ENCODE data around the gene TP53RK. TPM values are rescaled to one million over a fixed set of nuclear protein-coding genes. Genes with fewer than 3 reads are reported as not detected.

Gene TP53RK
- polyA plus RNA-seq, 1 of the 3 experiments (the other 2 are of a cell fraction): 5.5 TPM

- no peaks in the 10 kb centered on the region for H3K9me2 ChIP-seq
- H3F3A ChIP-seq (replicated peaks; ENCODE audit: insufficient read depth): no peaks in the 10 kb centered on the region
- no peak overlapping the region for H3K27ac ChIP-seq (ENCODE audit: low read depth in 2 of 2, low read length in 1 of 2)
- ChIA-PET CTCF (no interaction called here), POLR2A (no interaction called here)
- H3K79me2 ChIP-seq (ENCODE audit: insufficient read depth): no peaks in the 10 kb centered on the region
- no peak overlapping the region for H3K4me3 ChIP-seq (ENCODE audit: low read depth in 2 of 2, low read length in 1 of 2)
- no peaks in the 10 kb centered on the region for H4K20me1 ChIP-seq (ENCODE audit: insufficient read depth)
- no peaks in the 10 kb centered on the region for H3K4me1 ChIP-seq (ENCODE audit: control insufficient read depth in 1 of 2, insufficient read depth in 2 of 2, low read depth in 1 of 2, low read length in 1 of 2)
- no peak overlapping the region for H3K9ac ChIP-seq
- H3K4me2 ChIP-seq: no peak overlapping the region
- no peaks in the 10 kb centered on the region for H3K9me3 ChIP-seq
- H3K27me3 ChIP-seq (ENCODE audit: insufficient read depth): no peaks in the 10 kb centered on the region
- 7% methylated on average over 1 of the region's 4 CpGs for WGBS (ENCODE audit: low lambda C conversion rate)
- H2AFZ ChIP-seq (ENCODE audit: low read depth): no peak overlapping the region
- peaks cover 0 to 4% of the 10 kb centered on the region in 2 experiments for H3K36me3 ChIP-seq (replicated peaks in 1 of 2; ENCODE audit: control insufficient read depth in 1 of 2, insufficient read depth in 2 of 2, low read length in 1 of 2)
- TF ChIP-seq NFIC (IDR thresholded peaks at IDR 0.05; ENCODE audit: borderline replicate concordance): no peak
- TF ChIP-seq, protein P1, sequence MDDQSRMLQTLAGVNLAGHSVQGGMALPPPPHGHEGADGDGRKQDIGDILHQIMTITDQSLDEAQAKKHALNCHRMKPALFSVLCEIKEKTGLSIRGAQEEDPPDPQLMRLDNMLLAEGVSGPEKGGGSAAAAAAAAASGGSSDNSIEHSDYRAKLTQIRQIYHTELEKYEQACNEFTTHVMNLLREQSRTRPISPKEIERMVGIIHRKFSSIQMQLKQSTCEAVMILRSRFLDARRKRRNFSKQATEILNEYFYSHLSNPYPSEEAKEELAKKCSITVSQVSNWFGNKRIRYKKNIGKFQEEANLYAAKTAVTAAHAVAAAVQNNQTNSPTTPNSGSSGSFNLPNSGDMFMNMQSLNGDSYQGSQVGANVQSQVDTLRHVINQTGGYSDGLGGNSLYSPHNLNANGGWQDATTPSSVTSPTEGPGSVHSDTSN (IDR thresholded peaks at IDR 0.05): peak; percentile 27; the same call in 1 of the 2 replicates
- no peak for DNase-seq
Observed at GRCh38 chr20:46731770-46732169, 42.5 kb upstream of the TP53RK start.

- no peaks in the 10 kb centered on the region for H3K27me3 ChIP-seq (ENCODE audit: insufficient read depth)
- no peak overlapping the region for H3K27ac ChIP-seq (ENCODE audit: low read depth in 2 of 2, low read length in 1 of 2)
- POLR2A ChIA-PET: no interaction called here
- H2AFZ ChIP-seq (ENCODE audit: low read depth): no peak overlapping the region
- H3K9me2 ChIP-seq: no peaks in the 10 kb centered on the region
- no peak for DNase-seq
- no peaks in the 10 kb centered on the region for H3K9me3 ChIP-seq
- H3F3A ChIP-seq (replicated peaks; ENCODE audit: insufficient read depth): no peaks in the 10 kb centered on the region
- CTCF ChIA-PET: interaction anchor here (1.0 to 2.1 kb wide), 3 partner anchors 15 to 425 kb away, joined by 3 to 5 read pairs (median 4); partner anchors contain the start of gene SLC2A10
- H3K79me2 ChIP-seq (ENCODE audit: insufficient read depth): no peaks in the 10 kb centered on the region
- no peak overlapping the region for H3K9ac ChIP-seq
- TF ChIP-seq CTCF (IDR thresholded peaks at IDR 0.05) (no peak), MEF2A (IDR thresholded peaks at IDR 0.05; ENCODE audit: borderline replicate concordance, low read depth) (no peak), FOXM1 (IDR thresholded peaks at IDR 0.05; ENCODE audit: low read depth) (no peak), RAD21 (IDR thresholded peaks at IDR 0.05; ENCODE audit: low read length) (no peak), MXI1 (IDR thresholded peaks at IDR 0.05; ENCODE audit: low read depth, low read length) (no peak), FOXJ3 (CRISPR knock-in tag; IDR thresholded peaks at IDR 0.05) (no peak), FOSL2 (IDR thresholded peaks at IDR 0.05; ENCODE audit: borderline replicate concordance, low read depth) (no peak), TEAD4 (IDR thresholded peaks at IDR 0.05; ENCODE audit: borderline replicate concordance, insufficient read depth) (no peak), TCF12 (IDR thresholded peaks at IDR 0.05) (no peak), SIN3A (IDR thresholded peaks at IDR 0.05; ENCODE audit: borderline replicate concordance, low read depth, low read length) (no peak), NRF1 (IDR thresholded peaks at IDR 0.05; ENCODE audit: low read depth, low read length) (no peak)
- TF ChIP-seq, protein P2, sequence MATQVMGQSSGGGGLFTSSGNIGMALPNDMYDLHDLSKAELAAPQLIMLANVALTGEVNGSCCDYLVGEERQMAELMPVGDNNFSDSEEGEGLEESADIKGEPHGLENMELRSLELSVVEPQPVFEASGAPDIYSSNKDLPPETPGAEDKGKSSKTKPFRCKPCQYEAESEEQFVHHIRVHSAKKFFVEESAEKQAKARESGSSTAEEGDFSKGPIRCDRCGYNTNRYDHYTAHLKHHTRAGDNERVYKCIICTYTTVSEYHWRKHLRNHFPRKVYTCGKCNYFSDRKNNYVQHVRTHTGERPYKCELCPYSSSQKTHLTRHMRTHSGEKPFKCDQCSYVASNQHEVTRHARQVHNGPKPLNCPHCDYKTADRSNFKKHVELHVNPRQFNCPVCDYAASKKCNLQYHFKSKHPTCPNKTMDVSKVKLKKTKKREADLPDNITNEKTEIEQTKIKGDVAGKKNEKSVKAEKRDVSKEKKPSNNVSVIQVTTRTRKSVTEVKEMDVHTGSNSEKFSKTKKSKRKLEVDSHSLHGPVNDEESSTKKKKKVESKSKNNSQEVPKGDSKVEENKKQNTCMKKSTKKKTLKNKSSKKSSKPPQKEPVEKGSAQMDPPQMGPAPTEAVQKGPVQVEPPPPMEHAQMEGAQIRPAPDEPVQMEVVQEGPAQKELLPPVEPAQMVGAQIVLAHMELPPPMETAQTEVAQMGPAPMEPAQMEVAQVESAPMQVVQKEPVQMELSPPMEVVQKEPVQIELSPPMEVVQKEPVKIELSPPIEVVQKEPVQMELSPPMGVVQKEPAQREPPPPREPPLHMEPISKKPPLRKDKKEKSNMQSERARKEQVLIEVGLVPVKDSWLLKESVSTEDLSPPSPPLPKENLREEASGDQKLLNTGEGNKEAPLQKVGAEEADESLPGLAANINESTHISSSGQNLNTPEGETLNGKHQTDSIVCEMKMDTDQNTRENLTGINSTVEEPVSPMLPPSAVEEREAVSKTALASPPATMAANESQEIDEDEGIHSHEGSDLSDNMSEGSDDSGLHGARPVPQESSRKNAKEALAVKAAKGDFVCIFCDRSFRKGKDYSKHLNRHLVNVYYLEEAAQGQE (IDR thresholded peaks at IDR 0.05; ENCODE audit: low read depth, low read length): no peak
- TF ChIP-seq, protein P3, sequence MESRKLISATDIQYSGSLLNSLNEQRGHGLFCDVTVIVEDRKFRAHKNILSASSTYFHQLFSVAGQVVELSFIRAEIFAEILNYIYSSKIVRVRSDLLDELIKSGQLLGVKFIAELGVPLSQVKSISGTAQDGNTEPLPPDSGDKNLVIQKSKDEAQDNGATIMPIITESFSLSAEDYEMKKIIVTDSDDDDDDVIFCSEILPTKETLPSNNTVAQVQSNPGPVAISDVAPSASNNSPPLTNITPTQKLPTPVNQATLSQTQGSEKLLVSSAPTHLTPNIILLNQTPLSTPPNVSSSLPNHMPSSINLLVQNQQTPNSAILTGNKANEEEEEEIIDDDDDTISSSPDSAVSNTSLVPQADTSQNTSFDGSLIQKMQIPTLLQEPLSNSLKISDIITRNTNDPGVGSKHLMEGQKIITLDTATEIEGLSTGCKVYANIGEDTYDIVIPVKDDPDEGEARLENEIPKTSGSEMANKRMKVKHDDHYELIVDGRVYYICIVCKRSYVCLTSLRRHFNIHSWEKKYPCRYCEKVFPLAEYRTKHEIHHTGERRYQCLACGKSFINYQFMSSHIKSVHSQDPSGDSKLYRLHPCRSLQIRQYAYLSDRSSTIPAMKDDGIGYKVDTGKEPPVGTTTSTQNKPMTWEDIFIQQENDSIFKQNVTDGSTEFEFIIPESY (IDR thresholded peaks at IDR 0.05; ENCODE audit: borderline replicate concordance, low read depth): no peak
- H4K20me1 ChIP-seq (ENCODE audit: insufficient read depth): no peaks in the 10 kb centered on the region
- H3K4me3 ChIP-seq (ENCODE audit: low read depth in 2 of 2, low read length in 1 of 2): no peak overlapping the region
- H3K4me1 ChIP-seq (ENCODE audit: control insufficient read depth in 1 of 2, insufficient read depth in 2 of 2, low read depth in 1 of 2, low read length in 1 of 2): no peaks in the 10 kb centered on the region
- peaks cover 4% of the 10 kb centered on the region in 2 experiments for H3K36me3 ChIP-seq (replicated peaks in 1 of 2; ENCODE audit: control insufficient read depth in 1 of 2, insufficient read depth in 2 of 2, low read length in 1 of 2)
- 82% methylated on average over 10 of the region's 27 CpGs for WGBS (ENCODE audit: low lambda C conversion rate)
- no peak overlapping the region for H3K4me2 ChIP-seq
Observed at GRCh38 chr20:46725186-46726165, 36.2 kb upstream of the TP53RK start.
